CD4-positive, alpha-beta T cell (primary cell): ENCODE measurements around the gene FGD1. TPM values are rescaled to one million over a fixed set of nuclear protein-coding genes. Genes with fewer than 3 reads are reported as not detected.

Experiments used
- ATAC-seq: fragments of 200-7000 bp; cut with Tn5 transposase; one replicate; pipeline ENCODE4 v1.10.0; 2022; ENCODE audit warnings: mild to moderate bottlenecking; ENCODE audit not compliant: poor library complexity
- CTCF ChIA-PET: fragments of 350-600 bp; sonication (Branson Sonifier 250); formaldehyde crosslinking; loops from one replicate; lab custom pipeline; 2021; ENCODE audit warnings: antibody characterized with exemption, inconsistent platforms; lab: Charles Lee
- POLR2A ChIA-PET: fragments of 350-600 bp; sonication (Branson Sonifier 250); formaldehyde crosslinking; loops from one replicate; lab custom pipeline; 2021; ENCODE audit warnings: antibody characterized with exemption, inconsistent platforms; lab: Charles Lee
- DNase-seq, 14 experiments: peaks; one replicate each; pipeline ENCODE4 v3.0.0-alpha.2; 2013 to 2020; ENCODE audit warnings: mixed read lengths in 2 of 14
- H3K27ac ChIP-seq, 2 donors: one replicate each; pipeline versions ENCODE4 v1.5.1 to v1.7.0; 2013; ENCODE audit warnings: low read length in 2 of 2, low read depth in 1 of 2, mild to moderate bottlenecking in 1 of 2
- H3K27me3 ChIP-seq, 2 experiments: 1 replicate in 1 of 2; 2 replicates in 1 of 2; pipeline versions ENCODE4 v1.6.1 to v1.7.0; 2013; ENCODE audit warnings: low read length in 2 of 2, control low read depth in 1 of 2, mild to moderate bottlenecking in 1 of 2, moderate library complexity in 1 of 2; ENCODE audit not compliant: insufficient read depth in 2 of 2, control insufficient read depth in 1 of 2
- H3K36me3 ChIP-seq: one replicate; pipeline ENCODE4 v1.6.1; 2013; ENCODE audit warnings: low read length, control low read depth; ENCODE audit not compliant: insufficient read depth
- H3K4me1 ChIP-seq: one replicate; pipeline ENCODE4 v1.6.1; 2013; ENCODE audit warnings: low read length, control low read depth; ENCODE audit not compliant: insufficient read depth
- H3K4me3 ChIP-seq: one replicate; pipeline ENCODE4 v1.5.1; 2013; ENCODE audit warnings: mild to moderate bottlenecking, low read length, moderate library complexity
- H3K9me3 ChIP-seq, 2 experiments: 1 replicate in 1 of 2; 2 replicates in 1 of 2; pipeline versions ENCODE4 v1.6.1 to v1.7.0; 2013; ENCODE audit warnings: low read length in 2 of 2, mild to moderate bottlenecking in 2 of 2, control low read depth in 1 of 2, moderate library complexity in 1 of 2; ENCODE audit not compliant: control insufficient read depth in 1 of 2, insufficient read depth in 1 of 2
- H3K27ac Mint-ChIP-seq: one replicate; pipeline ENCODE4 v1.8.0; 2020; ENCODE audit warnings: mixed read lengths
- H3K27me3 Mint-ChIP-seq: one replicate; pipeline ENCODE4 v1.8.0; 2021; ENCODE audit warnings: mixed read lengths
- H3K36me3 Mint-ChIP-seq: one replicate; pipeline ENCODE4 v1.8.0; 2021; ENCODE audit warnings: low read depth, mixed read lengths
- H3K4me1 Mint-ChIP-seq: one replicate; pipeline ENCODE4 v1.8.0; 2021; ENCODE audit warnings: low read depth, mixed read lengths
- H3K4me3 Mint-ChIP-seq: one replicate; pipeline ENCODE4 v1.8.0; 2020; ENCODE audit warnings: mild to moderate bottlenecking, mixed read lengths
- H3K9me3 Mint-ChIP-seq: one replicate; pipeline ENCODE4 v1.8.0; 2020; ENCODE audit warnings: mixed read lengths
- intact Hi-C, 2 experiments: fragments of 100-400 bp; cut with DNase I in 1 of 2; cut with micrococcal nuclease in 1 of 2; formaldehyde crosslinking; loops; one replicate each; pipeline versions ENCODE4 v1.15.1 to v1.9.0; 2023 to 2025; cut with DNase I, micrococcal nuclease
- total RNA-seq, 174 experiments: library from RNA in 2 of 174; stranded (reverse) in 2 of 174; gene quantifications; one replicate each; pipeline ENCODE4 v1.2.3 and lab custom pipeline; 2021 to 2026
- TF ChIP-seq, protein P1 (sequence below): fragments of 200-600 bp; IDR thresholded peaks from one replicate; pipeline ENCODE4 v1.8.0; 2022; ENCODE audit warnings: antibody characterized with exemption, mild to moderate bottlenecking

Gene FGD1
- total RNA-seq, 2 experiments from 2014 or later, result 0.06 TPM; not detected in 1

DNA sequence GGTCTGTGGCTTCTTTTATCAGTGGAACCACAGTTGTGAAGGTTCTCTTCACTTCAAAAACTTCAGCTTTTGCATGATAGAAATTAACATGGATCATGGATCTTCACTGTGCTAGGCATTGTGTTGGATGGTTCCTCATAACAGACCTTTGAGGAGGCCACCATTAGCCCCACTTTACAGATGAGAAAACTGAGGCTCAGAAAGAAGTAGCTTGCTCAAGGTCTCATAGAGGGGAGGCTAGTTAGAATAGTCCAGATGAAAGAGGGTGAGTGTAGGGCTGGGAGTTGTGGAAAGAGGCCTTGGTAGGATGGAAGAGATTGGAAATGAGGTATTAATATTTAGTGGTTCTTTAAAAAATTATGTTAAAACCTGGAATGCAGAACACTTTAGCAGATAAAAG, 53.2 kb downstream of the FGD1 start:
- POLR2A ChIA-PET, result no interaction called here
- Histone ChIP-seq H3K4me1 (peaks cover 25% of the 10 kb centered on the region), H3K27me3 (no peaks in the 10 kb centered on the region), H3K4me3 (no peak overlapping the region), H3K9me3 (no peaks in the 10 kb centered on the region), H3K27ac (no peak overlapping the region), H3K36me3 (peaks cover 17% of the 10 kb centered on the region)
- H3K9me3 Mint-ChIP-seq, result no peaks in the 10 kb centered on the region
- no peaks in the 10 kb centered on the region for H3K27me3 Mint-ChIP-seq
- H3K4me3 Mint-ChIP-seq, result peak overlapping the region; percentile 95
- peaks cover 53% of the 10 kb centered on the region for H3K36me3 Mint-ChIP-seq
- DNase-seq (no peak), ATAC-seq (no peak)
- TF ChIP-seq, protein P1, sequence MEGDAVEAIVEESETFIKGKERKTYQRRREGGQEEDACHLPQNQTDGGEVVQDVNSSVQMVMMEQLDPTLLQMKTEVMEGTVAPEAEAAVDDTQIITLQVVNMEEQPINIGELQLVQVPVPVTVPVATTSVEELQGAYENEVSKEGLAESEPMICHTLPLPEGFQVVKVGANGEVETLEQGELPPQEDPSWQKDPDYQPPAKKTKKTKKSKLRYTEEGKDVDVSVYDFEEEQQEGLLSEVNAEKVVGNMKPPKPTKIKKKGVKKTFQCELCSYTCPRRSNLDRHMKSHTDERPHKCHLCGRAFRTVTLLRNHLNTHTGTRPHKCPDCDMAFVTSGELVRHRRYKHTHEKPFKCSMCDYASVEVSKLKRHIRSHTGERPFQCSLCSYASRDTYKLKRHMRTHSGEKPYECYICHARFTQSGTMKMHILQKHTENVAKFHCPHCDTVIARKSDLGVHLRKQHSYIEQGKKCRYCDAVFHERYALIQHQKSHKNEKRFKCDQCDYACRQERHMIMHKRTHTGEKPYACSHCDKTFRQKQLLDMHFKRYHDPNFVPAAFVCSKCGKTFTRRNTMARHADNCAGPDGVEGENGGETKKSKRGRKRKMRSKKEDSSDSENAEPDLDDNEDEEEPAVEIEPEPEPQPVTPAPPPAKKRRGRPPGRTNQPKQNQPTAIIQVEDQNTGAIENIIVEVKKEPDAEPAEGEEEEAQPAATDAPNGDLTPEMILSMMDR, result no peak
- no peak overlapping the region for H3K27ac Mint-ChIP-seq
- intact Hi-C loops, result loop anchor here (5.0 to 10.0 kb wide), 5 partner anchors 195 to 722 kb away; partner anchors contain the start of genes MAGED2 (in 1 of the 2) and PFKFB1 (in 1 of the 2)
- H3K4me1 Mint-ChIP-seq, result peaks cover 32% of the 10 kb centered on the region
- CTCF ChIA-PET, result no interaction called here

DNA sequence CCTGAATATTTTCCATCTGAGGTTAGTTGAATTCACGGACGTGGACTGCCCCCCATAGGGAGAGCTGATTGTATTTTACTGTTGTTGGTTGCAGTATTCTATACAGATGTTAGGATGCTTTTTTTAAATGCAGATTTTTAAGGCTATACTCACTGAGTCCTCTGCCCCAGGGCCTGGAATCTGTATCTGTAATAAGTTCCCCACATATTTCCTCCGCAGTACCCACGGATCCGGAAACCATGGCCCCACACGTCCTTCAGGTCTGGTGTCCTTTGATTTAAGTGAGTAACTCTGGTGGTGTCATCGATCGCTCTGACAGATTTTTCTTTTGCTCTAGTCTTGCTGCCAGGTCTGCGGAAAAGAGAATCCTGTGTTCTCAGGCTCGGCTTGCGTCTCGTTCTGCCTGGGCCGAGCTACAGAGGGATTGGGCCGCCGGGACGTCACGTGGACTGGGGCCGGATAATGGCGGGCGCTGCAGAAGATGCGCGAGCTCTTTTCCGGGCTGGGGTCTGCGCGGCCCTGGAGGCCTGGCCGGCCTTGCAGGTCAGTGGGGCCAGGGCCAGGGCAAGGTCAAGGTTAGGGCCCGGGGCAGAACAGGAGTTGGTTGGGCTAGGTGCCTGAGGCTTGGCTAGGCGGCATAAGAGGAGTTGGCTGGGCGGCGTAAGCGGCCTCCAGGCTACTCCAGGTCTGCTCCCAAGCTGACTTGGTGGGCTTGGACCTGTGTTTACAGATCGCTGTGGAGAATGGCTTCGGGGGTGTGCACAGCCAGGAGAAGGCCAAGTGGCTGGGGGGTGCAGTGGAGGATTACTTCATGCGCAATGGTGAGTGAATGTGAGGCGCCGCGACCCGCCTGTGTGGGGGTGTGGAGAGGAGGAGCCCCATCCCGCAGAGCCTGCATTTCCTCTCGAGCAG, 55.8 kb downstream of the FGD1 start, which contains the start of gene TSR2:
TSR2 (plus strand) TSS at position 445 of the 912 bp plus-strand sequence; CDS start at position 463, 18 bp downstream.
- H3K36me3 Mint-ChIP-seq, result peaks cover 44% of the 10 kb centered on the region
- TF ChIP-seq, protein P1, result no peak
- H3K4me1 ChIP-seq, result peaks cover 25% of the 10 kb centered on the region

DNA sequence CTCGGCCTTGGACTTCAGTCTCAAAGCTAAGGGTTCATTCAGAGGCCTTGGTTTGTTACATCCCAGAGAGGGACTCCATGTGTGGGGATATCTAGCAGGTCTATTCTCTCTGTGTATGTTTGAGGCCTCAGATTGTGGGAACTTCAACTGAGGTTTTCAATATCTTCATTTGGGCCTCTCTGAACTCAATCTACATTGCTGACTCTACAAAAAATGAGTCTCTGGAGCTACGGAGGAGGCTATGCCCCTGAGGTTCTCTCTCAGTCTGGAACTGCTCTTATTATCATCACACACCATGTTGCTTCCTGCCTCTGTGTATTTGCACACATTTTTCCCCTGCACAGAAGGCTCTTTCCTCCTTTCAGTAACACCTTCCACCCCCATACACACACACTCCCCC, 60.9 kb downstream of the FGD1 start:
- intact Hi-C loops, result loop anchor here in 1 of 2 experiments (5.0 kb wide), 2 partner anchors 78 to 388 kb away; partner anchors contain the start of gene WNK3
- H3K4me1 Mint-ChIP-seq, result peaks cover 5% of the 10 kb centered on the region
- Histone ChIP-seq H3K36me3 (no peaks in the 10 kb centered on the region), H3K9me3 (no peaks in the 10 kb centered on the region), H3K27me3 (no peaks in the 10 kb centered on the region), H3K27ac (no peak overlapping the region), H3K4me1 (peaks cover 7% of the 10 kb centered on the region), H3K4me3 (no peak overlapping the region)
- no peaks in the 10 kb centered on the region for H3K9me3 Mint-ChIP-seq
- H3K27ac Mint-ChIP-seq, result no peak overlapping the region
- TF ChIP-seq, protein P1, result no peak
- ChIA-PET CTCF (no interaction called here), POLR2A (no interaction called here)
- ATAC-seq (no peak), DNase-seq (no peak)
- H3K27me3 Mint-ChIP-seq, result no peaks in the 10 kb centered on the region
- peaks cover under 1% of the 10 kb centered on the region for H3K36me3 Mint-ChIP-seq
- H3K4me3 Mint-ChIP-seq, result no peak overlapping the region

More for the DNA sequence above, 55.8 kb downstream of the FGD1 start, which contains the start of gene TSR2:
- ChIA-PET POLR2A (interaction anchor here (0.6 to 3.2 kb wide), 9 partner anchors 82 to 1215 kb away, joined by 3 to 26 read pairs (median 6); partner anchors contain the start of genes APEX2, FAM120C, GNL3L and KDM5C), CTCF (interaction anchor here (1.6 kb wide), 1 partner anchor 200 kb away, joined by 3 read pairs; no protein-coding TSS in a partner anchor)
- Histone ChIP-seq H3K27me3 (no peaks in the 10 kb centered on the region), H3K36me3 (peaks cover 16% of the 10 kb centered on the region), H3K27ac (peak within 1 kb of the TSS; percentile 47 to 56), H3K9me3 (no peaks in the 10 kb centered on the region), H3K4me3 (peak within 1 kb of the TSS; percentile 87)
- intact Hi-C loops, result loop anchor here (1.0 to 10.0 kb wide), 10 partner anchors 31 to 725 kb away; partner anchors contain the start of genes FAM120C (in 1 of the 2), GNL3L (in 1 of the 2), MAGED2 (in 1 of the 2) and PFKFB1 (in 1 of the 2)
- Mint-ChIP-seq H3K9me3 (no peaks in the 10 kb centered on the region), H3K4me1 (peaks cover 32% of the 10 kb centered on the region), H3K4me3 (peak within 1 kb of the TSS; percentile 95), H3K27me3 (no peaks in the 10 kb centered on the region), H3K27ac (peak within 1 kb of the TSS; percentile 85)
- ATAC-seq, result peak; percentile 96
- DNase-seq, result peak; percentile 58 to 90 (median 68)
